ENCODE data around the gene CACNG4.
A peak's percentile ranks its signal among the peaks of the same experiment; 100 is the strongest.

CACNG4 gene

DNA sequence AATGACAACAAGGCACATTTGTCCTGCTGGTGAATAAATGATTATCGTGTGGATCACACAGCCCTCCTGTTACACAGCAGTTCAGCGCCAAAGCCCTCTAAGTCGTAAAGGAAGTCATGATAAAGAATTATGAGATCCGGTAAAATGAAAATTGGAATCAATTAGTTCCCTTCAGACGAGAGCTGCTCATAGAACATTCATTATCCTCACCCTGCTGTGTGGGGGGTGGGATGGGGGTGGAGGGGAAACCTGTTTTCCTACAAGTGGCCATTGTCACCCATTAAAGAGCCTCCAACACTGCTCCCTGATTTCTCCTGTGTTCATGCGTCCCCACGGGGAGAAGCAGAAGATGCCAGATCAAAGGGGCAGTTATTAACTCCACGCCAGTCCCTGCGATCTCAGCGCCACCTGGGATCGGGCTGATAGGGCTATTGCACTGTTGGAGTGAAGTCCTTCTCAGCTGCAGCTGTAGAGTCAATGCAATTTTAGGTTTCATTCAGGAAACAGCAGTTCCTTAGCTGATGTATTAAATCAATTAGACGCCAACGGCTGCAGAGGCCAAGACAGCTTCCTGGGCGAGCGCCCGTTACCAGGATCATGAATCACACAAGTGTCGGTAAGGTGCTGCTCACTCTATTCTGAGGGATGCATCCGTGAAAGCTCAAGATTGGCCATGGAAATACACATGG lies 19.2 kb upstream of the CACNG4 start:
- DNase-seq = peak; percentile 67

DNA sequence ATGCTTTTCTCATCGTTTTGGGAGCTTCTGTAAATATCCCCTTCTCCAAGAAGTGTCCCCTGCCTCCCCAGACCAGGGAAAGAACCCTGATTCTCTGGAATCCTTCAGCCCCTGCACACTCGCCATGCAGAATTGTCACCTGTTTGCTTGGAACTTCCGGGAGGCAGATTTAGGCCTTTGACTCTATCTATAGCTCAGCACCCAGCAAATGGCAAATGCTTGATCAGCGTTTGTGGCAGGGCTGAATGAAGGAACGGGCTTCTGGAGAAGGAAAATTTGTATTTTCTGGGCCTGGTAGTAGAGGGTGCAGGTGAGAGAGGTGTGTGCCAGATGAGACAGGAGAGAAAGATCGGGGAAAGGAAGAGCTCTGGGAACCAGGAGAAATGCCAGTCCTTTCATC lies 18.3 kb upstream of the CACNG4 start:
- DNase-seq = no peak

DNA sequence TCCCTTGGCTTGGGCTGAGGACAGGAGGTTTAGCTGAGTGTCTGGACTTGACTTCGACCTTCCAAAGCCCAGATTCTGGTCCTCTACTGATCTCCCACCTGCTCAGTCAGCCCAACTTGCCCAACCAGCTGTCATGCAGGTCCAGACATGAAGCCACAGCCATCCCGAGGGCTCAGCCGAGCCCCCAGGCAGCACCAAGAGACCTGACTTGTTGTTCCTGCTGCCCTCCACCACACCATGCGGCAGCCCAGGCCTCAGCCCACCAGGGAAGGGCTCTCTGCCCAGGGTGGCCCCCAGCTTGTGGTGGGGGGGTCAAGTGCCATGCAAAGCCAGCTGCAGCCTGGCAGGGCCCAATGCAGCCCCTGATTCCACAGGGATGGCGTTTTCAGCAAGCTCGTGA lies 17.2 kb upstream of the CACNG4 start:
- DNase-seq = no peak

DNA sequence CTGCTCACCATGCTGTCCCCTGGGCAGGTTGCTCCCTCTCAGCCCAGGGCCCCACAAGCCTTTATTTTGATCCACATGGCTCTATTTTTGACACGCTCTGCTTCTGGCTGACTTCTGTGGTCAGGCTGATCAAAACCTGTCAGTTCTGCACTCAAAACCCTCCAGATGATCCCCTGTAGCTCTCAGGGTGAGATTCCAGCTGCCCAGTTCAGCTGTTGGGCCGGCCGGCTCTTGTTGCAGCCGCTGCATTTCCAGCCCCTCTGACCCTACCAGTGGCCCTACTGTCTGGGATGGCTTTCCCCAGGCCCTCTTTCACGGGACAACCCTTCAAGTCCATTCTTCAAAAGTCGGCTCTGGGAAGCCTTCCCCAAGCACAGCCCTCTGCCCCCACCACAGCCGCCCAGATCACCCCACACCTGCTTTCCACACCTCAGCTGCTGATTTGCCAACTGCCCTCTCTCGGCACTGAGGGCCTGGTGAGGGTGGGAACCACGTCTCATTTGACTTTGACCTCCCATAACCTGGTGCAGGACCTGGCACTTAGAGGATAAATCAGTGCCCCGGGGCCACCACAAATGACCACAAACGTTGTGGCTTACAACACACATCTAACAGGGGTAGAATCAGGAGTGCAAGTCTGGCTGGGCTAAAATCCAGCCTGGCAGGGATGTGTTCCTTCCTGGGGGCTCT lies 16.3 kb upstream of the CACNG4 start:
- no peak for DNase-seq

DNA sequence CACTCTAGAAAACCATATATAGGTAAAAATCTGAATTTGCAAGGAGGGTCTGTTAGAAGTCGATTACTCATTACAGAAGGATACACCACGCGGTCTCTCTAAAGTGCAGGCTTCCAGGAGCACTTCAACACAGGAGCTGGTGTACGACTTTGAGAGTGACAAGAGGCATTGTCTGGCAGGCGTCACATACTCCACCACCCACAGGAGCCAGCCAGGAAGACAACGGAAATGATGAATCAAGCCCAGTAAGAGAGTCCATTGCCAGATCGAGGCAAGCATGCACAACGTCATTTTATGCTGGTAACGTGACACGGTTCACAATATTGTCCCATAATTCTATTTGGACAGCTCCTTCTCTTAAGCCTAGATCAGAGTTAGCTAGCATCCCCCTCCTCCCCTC lies 15.0 kb upstream of the CACNG4 start:
- DNase-seq = no peak

DNA sequence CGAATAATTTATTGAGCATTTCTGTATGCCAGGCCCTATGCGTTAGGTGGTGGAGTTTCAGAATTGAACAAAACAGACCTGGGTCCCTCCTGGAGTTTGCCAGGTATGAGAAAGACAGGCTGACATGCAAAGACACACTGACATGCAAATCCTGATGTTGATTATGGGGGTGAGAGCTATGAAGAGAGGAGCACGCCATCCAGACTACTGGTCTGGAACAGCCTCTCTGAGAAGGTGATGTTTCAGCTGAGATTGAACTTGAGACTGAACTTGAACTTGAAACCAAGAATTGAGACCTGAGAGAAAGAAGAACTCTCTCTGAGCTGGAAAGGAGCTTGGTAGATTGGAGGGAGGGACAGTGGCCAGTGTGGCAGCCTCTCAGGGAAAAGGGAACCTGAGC lies 14.2 kb upstream of the CACNG4 start:
- DNase-seq = no peak

DNA sequence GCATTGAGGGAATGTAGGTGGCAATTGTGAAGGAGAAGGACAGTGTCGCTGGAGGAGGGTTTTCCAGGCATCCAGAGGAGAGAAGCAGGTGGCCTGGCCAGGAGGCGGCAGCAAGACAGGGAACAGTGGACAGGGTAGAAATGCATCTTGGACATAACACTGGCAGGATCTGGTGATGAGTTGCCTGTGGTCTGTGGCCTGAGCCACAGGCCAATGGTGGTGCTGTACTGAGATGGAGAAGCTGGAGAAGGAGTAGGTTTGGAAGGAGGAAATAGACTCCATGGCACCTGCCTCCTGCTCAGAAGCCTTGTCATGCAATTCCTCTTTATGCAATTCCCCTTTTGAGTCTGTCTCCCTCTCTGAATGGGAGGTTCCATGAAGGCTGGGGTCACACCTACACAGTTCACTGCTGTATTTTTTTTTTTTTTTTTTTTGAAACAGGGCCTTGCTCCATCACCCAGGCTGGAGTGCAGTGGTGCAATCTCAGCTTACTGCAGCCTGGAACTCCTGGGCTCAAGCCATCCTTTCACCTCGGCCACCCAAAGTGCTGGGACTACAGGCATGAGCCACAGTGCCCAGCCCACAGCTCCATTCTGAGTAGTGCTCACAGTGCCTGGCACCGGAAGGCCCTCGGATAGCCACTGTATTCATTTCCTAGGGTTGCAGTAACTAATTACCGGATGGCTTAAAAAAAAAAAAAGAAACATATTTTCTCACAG lies 13.5 kb upstream of the CACNG4 start:
- DNase-seq = no peak

DNA sequence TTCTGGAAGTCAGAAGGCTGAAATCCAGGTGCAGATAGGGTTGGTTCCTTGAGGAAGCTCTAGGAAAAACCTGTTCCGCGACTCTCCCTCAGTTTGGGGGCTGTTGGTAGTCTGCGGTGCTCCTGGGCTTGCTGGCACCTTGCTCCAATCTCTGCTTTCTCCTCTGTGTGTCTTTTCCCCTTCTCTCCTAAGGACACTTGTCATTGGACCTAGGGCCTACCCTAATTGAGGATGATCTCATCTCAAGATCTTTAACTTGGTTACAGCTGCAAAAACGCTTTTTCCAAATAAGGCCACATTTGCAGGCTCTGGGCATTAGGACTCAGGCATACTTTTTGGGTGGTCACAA lies 12.9 kb upstream of the CACNG4 start:
- no peak for DNase-seq

DNA sequence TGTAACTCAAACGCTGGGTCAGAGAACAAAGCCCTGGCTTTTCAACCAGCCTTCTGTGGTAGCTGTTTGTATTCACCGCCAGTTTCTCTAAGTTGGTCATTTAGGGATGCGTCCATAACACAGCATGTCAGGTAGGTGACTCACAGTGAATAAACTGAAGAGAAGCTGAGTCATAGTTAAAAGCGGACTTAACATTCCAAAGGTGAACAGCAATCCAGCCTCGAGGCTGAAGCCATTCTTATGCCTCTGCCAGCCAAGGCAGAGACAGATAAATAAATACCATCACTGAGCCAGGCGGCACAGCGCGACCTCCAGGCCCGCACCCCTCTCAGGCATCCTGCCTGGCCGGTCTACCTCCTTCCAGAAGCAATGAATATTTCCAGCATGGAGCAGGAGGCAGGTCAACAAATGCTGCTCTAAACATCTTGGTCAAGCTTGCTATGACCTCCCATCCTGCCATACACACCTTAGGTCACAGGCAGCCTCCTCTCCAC lies 12.4 kb upstream of the CACNG4 start:
- DNase-seq = no peak

DNA sequence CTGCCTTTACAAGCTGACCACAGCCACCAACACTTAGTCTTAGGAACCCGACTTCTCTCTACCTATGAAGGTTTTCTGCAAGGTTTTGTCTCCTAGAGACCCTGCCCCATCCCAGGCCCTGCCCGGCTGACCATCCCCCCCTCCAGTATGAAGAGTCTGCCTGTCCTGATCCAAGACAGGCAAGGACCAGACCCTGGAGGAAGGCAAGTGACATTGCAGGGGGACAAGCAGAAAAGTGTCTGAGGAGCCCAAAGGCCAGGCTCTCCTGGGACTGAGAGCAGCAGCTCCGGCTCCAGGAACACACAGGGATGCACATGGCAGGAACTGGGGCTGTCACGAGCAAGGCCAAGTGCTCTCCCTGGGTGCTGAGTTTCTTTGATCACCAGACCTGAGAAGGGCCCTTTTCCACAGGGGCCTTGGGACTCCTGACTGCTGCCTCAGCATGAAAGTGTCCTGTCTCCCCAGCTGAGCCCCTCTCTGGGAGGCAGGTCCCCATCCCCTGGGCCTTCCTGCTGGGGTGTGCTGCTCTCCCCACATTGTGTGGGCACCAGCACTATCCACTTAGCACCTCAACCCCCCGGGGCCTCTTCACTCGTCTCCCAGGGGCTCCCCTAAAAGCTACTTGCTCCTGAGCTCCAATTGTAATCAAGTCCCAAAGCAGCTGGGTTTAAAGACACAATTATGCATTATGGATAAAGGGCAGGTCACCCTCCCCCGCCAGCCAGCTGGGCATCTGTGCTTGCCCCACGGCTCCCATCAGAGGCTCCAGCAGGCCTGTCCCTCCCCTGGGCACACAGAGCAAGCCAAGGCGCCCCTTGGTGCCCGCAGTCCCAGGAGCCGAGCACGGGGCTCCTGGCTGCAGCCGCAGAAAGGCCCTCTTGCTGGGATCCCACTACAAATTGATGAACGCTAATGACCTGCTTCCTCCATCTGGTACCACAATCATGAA lies 11.6 kb upstream of the CACNG4 start:
- DNase-seq = no peak

DNA sequence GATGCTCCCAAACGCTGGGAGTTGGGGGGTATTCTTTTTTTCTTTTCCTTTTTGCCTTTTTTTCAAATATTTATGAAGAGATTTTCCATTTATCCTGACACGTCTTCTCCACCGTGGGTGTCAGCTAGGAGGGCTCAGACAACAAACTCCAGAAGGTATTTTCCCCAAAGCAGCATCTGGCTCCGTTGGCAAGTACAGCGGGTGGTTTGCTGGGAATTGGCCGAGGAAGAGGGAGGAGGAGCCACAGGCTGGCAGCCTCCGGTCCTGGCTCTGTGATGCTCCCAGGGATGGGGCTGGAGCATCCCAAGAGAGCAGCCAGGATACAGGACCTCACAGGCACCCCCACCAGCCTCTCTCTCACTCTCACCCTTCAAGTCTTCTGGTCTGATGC lies 10.9 kb upstream of the CACNG4 start:
- no peak for DNase-seq

DNA sequence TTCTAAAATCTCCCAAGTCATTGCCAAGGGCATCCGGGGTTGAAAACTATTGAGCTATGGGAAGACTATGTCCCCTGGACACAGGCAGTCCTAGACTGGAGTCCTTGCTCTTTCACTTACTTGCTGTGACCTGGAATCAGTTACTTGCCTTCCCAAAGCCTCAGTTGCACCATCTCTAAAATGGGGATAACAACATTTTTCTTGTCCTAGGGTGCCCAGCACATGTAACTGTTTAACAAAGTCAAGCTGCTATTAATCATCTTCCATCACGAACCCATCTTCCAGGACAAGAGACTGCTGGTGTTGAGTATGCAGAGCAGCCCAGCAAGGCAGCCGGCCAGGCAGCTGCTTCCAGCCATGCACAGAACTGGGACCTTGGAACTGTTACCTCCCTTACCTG lies 9.9 kb upstream of the CACNG4 start:
- no peak for DNase-seq

DNA sequence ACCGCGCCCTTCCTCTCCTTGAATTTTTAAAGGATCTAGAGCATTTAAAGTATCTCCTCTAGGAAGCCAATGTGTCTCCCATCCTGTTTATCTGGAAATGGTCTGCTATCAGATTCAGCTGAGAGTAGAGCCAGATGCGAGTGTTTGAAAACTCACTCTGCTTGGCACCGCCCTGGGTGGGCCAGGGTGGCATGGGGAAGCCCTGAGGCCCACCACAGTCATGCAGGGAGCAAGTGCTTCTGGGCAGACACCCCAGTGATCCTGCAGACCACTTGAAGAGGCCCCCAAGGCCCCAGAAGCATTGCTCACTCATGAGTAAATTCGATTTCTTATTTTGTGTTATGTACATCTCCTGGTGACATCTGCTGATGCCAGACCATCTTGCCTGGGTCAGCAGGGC lies 8.7 kb upstream of the CACNG4 start:
- DNase-seq = no peak

DNA sequence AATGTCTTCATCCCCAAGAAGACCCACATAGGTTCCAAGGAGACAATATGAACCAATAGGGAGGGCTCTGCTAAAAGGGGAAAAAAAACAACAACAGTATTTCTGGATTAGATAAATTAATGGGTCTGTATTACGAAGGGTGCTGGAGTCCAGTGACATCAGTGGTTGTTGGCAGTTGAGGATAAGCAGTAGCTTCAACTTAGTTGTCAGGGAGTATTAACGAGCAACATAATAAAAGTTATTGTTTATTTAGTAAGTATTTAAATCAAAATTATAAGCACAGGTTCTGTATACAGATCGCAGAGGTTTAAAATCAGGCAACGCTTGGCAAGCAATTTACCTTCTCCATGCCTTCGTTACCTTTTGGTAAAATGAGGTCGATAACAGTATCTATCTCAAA lies 7.6 kb upstream of the CACNG4 start:
- DNase-seq = no peak

DNA sequence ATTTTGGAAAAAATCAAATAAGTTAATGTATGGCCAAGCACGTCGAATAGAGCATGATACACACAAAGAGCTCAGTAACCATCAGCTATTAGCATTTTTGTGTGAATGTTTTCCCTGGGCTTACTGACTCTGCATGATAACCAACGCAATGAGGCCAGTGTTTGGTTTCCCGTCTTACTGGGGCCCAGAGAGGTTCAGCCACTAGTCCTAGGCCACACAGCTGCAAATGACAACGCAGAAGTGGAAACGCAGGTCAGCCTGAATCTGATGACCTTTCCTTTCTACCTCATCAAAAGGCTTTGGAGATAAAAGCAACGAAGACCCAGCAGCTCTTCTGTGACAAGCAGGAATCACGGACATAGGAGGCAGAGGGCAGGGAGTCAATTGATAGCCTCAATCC lies 7.2 kb upstream of the CACNG4 start:
- no peak for DNase-seq

DNA sequence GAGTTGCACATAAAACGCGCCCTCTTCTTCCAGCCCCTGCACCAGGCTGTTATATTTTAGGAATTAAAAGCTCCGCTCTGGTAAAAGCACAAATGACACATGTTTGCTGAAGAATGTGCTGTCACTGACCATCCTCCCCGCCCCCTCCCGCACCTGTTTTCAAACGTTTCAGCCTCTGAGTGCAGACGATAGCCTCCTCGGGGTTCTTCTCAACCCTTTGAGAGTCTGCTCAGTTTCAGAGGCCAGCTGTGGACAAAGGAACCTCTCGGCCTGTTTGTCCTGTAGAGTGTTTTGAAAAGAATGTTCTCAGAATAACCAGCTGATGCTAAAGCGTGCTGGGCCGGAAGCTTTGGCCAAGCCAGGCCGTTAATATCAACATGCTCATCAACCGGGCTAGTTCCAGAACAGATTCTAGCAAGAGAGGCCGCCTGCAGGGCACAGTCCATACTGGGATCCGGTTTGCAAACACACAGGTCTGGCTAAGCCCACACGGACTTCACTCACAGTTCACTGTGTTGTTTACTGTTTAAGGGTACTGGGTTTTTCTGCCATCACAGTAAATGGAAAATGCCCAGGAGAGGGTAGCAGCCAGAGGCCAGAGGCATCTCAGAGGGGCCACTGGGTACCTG lies 6.4 kb upstream of the CACNG4 start:
- no peak for DNase-seq

DNA sequence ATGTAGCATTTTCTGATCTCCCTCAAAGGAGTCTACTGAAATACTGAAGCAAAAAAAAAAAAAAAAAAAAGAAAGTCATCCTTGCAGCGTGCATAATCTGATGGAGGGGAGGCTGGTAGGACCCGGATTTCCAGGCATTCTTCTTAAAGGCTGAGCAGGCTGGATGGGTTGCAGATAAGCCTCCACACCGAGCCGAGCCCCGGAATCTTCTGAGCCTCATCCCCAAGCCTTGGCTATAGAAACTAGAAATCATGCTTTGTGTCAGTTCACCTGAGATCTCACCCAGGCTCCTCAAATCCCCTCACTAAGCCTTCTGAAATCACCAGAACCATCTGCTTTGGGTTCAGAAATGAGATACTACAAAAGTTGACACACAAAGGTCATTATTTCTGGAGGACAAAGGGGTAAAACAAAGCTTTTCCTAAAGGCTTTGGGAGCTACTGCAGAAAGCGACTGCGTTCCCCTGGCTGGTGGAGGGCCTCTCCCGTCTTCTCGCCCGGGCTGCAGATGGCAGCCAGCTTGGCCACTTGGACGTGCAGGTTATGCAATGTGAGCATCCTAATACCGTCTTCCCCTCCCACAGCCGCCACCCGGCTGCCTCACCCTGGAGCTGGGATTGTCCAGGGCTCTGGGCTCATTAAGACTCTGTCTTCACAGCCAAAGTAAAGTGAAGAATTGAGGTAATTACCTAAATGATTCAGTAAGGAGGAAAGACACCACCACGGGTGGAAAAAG lies 4.7 kb upstream of the CACNG4 start:
- no peak for DNase-seq

DNA sequence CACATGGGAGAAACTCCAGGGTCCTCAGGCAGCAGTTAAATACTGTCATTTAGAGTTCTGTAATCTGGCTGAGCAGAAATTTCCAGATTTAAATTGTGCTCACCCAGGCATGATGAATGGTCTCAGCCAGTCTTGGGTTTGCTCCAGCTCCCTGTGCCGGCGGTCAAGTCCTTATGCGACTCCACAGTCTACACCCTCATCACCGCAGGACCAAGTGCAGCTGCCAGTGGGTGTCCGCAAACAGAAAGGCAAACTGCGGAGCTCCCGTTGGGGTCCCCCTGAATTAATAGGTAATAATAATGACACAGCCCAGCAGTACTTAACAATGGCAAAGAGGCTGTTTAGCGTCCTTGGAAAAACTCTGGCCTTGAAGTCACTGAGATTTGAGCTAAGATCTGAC lies 3.9 kb upstream of the CACNG4 start:
- DNase-seq = no peak

DNA sequence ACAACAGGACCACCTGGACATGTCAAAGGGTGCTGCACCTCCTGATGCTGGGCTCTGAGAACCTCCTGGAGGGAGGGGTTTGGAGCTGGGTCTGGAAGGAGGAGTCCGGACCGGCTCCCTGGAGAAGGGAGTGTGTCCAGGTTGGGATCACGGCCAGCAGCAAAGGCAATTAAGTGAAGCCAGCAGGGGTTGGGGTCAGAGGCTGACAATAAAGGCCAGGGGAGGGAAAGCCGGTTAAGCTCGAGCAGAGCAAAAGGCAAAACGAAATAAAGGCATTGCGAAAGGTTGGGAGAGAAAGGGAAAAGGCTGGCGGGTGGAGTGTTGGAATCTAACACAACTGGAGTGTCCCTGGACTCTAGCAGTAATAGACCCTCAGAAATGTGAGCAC lies 992 bp upstream of the CACNG4 start:
- no peak for DNase-seq

DNA sequence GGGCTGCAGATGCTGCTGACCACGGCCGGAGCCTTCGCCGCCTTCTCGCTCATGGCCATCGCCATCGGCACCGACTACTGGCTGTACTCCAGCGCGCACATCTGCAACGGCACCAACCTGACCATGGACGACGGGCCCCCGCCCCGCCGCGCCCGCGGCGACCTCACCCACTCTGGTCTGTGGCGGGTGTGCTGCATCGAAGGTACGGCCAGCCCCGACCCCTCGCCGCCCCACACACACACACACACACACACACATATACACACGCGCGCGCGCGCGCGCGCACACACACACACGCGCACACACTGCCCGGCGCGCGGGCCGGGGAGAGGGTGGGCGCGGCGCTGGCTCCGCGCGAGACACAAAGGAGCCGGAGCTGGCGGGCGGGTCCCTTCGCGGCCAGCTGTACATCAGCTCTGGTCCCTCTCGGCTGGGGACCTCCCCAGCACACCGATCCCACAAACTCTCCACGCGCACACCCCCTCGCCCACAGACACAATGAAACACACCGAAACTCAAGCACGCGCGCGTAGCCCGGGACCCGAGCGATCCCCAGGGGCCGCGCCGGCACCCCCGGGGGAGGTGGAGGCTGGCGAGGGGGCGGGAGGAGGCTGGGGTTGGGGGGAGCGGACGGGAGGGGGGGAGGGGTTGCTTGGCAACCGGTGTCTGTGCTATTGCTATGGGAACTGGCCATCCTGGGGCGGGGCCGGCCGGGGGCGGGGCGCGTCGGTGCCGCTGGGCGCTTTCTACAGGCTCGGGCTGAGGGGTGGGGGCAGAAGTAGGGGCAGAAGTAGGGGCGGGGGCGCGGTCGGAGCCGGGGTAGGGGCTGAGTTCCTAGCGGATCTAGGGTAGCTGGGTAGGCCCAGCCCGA lies 658 bp downstream of the CACNG4 start:
- peak; percentile 83 for DNase-seq

DNA sequence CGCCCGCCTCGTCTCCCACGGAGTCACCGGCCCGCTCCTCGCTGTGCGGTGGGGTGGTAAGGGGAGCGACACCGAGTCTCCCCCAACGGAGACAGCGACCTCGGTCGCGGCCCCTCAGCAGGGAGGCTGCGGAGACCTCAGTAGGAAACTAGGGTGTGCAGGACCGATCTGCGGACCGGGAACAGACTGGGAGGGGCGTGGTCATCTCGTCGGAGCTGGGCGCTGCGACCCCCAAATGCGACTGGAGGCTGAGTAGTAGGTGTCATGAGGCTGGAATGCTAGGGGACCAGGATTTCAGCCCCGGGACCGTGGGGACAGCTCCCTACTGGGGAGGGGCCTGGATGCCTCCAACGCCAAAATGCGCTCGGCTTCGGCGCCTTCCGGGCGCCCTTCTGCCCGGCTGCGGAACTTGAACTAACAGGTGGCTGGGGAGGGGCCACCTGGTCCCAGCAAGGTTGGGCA lies 1.3 kb downstream of the CACNG4 start:
- no peak for DNase-seq
